ENCODE data around the gene CEP89.

DNA sequence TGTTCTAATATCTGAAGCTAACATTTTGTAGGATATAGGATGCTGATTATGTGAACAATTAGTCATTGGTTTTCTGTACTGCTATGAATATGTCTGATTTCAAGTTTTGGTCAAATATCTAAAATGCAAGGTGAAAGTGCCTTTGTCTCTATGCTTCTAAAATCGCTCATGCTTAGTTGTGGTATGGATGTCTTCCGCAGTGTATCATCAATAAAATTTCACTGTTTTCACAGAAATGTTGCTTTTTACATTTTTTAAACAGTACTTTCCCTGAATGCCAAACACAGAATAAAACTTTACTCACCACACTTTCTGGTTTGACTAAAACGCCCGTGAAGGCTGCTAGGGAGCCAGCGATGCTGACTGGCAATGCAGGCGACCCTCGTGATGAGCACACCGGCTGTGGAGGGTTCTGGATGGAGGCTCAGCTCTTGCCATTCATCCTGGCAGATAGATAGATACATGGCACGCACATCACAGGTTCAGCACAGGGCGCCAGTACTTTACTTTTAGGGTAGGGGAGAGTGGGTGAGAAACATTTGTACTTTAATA, 142.3 kb downstream of the CEP89 start:
- TF ChIP-seq POLR2A (IDR thresholded peaks at IDR 0.05; ENCODE audit: low read length), result no peak
- no peak for TF ChIP-seq GATA1 (IDR thresholded peaks at IDR 0.05; ENCODE audit: low read depth, low read length)

Measured in erythroblast (primary cell).